AG04449 (cell line): ENCODE data around the gene POLR2F.

Experiments
- CTCF ChIA-PET: fragments of 350-600 bp; formaldehyde crosslinking; extraction: SDS; loops from one replicate; lab custom pipeline; 2021; ENCODE audit warnings: antibody characterized with exemption; lab: Yijun Ruan, JAX
- POLR2A ChIA-PET: fragments of 400-600, 350-600 bp; formaldehyde crosslinking; extraction: SDS; loops from one replicate; lab custom pipeline; 2020; ENCODE audit warnings: antibody characterized with exemption, inconsistent platforms; lab: Yijun Ruan, JAX
- DNase-seq: peaks from one replicate; pipeline ENCODE4 v3.0.0-alpha.2; 2010; ENCODE audit warnings: low read depth, low spot score
- H3K4me3 ChIP-seq: 2 replicates; pipeline ENCODE4 v1.5.1; 2011; ENCODE audit warnings: low read depth, mild to moderate bottlenecking, control low read depth, low read length
- CTCF ChIP-seq: IDR thresholded peaks from one replicate; pipeline ENCODE4 v1.5.1; 2011; ENCODE audit warnings: mild to moderate bottlenecking, moderate library complexity, low read length, control low read depth, inconsistent platforms; ENCODE audit not compliant: insufficient read depth; ENCODE audit errors: missing control alignments

The POLR2F gene

GRCh38 chr22:37996515-37997246 is 43.2 kb downstream of the POLR2F start:
- TF ChIP-seq CTCF = no peak
- H3K4me3 ChIP-seq = no peak overlapping the region
- CTCF ChIA-PET = no interaction called here
- POLR2A ChIA-PET = no interaction called here
- no peak for DNase-seq

GRCh38 chr22:37998543-37998942 is 45.0 kb downstream of the POLR2F start:
- no peak for TF ChIP-seq CTCF
- no peak overlapping the region for H3K4me3 ChIP-seq
- ChIA-PET POLR2A (no interaction called here), CTCF (no interaction called here)
- DNase-seq = no peak

DNA sequence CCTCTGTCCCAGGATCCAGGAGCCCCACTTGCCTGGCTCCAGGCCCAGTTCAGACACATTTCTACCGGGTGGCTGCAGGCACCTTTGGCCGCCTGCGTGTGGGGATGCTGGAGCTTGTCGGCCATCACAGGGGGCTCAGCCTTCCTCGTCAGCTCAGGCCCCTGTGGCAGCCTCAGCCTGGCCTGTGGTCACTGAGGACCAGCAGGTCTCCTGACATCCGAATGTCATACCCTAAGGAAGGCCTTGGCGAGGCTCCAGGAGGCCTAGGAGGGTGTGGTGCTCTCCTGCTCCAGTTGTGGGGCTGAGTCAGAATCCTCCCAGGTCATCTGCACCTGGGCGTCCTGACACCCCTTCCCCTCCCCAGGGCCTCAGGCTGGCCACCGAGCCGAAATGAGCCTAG is 45.7 kb downstream of the POLR2F start:
- TF ChIP-seq CTCF = no peak
- no peak overlapping the region for H3K4me3 ChIP-seq
- ChIA-PET POLR2A (no interaction called here), CTCF (no interaction called here)
- DNase-seq = no peak

GRCh38 chr22:37999640-38000272 is 46.3 kb downstream of the POLR2F start:
- ChIA-PET POLR2A (no interaction called here), CTCF (interaction anchor here (1.2 kb wide), 1 partner anchor 12 kb away, joined by 3 read pairs; no protein-coding TSS in a partner anchor)
- DNase-seq = no peak
- H3K4me3 ChIP-seq = no peak overlapping the region
- no peak for TF ChIP-seq CTCF

GRCh38 chr22:38005943-38006342 is 52.4 kb downstream of the POLR2F start:
- ChIA-PET POLR2A (no interaction called here), CTCF (interaction anchor here (1.0 to 1.8 kb wide), 2 partner anchors 9 to 40 kb away, joined by 3 to 6 read pairs; no protein-coding TSS in a partner anchor)
- no peak for TF ChIP-seq CTCF
- no peak overlapping the region for H3K4me3 ChIP-seq
- DNase-seq = no peak

DNA sequence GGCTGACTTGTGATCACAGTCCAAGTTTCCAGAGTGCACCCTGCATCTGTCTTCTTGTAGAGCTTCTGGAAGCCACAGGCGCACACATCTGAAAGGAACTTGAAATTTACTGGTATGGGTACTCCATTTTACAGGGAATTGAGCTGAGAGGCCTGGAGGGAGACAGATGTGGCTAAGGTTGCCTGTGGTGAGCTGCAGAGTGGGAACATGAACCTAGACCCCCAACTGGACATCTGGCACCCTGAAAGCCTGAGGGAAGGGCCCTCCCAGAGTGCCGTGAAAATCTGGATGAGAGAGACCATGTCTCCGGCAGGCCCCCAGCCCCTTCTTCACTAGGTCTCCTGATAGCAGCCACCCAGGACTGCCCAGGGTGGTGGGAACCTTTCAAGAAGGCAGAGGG is 53.4 kb downstream of the POLR2F start:
- ChIA-PET POLR2A (no interaction called here), CTCF (interaction anchor here (1.8 kb wide), 1 partner anchor 41 kb away, joined by 6 read pairs; no protein-coding TSS in a partner anchor)
- DNase-seq = no peak
- H3K4me3 ChIP-seq = no peak overlapping the region
- no peak for TF ChIP-seq CTCF
